Measurements from ENCODE around the gene TRIML1. TPM values are rescaled to one million over a fixed set of nuclear protein-coding genes. Genes with fewer than 3 reads are reported as not detected.

Gene TRIML1
- total RNA-seq, 1 experiment from 2014 or later = not detected

DNA sequence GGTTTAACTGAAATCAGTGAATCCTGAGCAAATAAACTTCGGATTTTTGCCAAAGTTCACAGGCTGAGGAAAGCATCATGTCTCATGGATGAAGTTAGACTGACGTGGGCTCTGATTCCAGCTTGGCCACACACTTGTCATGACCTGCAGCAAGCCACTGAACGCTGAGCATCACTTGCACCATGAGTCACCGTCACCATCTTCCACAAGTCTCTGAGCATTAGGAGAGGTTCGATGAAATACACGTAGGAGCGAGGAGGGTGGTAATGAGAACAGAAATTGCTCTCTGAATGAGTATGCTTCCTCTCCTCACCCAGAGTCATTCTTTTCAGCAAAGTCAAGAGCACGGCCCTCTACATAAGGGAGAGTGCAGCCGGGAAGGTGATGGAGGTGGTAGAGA, 26.1 kb upstream of the TRIML1 start:
- no TSS peak for BruUV-seq (replicated peaks)
- peaks cover 25% of the 10 kb centered on the region for H3K4me1 Mint-ChIP-seq (ENCODE audit: low read depth, unreplicated experiment)

DNA sequence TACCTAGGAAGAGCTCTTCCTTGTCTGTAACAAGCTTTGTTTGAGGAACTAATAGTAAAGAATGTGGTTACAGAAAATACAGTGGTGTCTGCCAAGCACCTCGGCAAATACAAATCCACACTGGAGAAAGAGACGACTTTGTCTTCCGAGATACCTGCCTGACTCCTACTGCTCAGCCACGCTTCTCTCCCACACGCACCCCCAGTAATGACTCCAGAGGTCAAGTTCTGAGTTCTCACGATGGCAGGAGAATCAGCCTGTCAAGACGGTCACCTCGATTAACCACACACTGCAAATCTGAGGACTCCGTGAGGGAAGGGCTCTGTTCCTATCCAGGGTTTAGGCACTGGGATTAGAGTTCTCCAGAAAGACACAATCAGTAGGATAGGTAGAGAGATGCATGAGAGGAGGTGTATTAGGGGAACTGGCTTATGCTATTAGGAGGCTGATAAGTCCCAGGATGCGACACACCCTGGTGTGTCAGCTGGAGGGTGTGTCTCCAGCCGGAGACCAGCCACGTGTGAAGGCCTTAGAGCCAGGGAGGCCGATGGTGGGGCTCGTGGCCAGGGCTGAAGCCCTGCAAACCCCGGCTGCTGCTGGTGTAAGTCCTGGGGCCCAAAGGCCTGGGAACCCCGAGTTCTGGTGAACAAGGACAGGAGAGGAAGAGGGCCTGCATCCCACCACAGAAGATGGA, 21.5 kb upstream of the TRIML1 start:
- CTCF ChIA-PET = no interaction called here
- Mint-ChIP-seq H3K36me3 (ENCODE audit: insufficient read depth, unreplicated experiment) (no peaks in the 10 kb centered on the region), H3K9me3 (ENCODE audit: low read depth, unreplicated experiment) (no peaks in the 10 kb centered on the region), H3K4me1 (ENCODE audit: low read depth, unreplicated experiment) (peaks cover 7% of the 10 kb centered on the region), H3K27me3 (ENCODE audit: unreplicated experiment) (no peaks in the 10 kb centered on the region), H3K27ac (ENCODE audit: unreplicated experiment) (no peak overlapping the region), H3K4me3 (ENCODE audit: low read depth, unreplicated experiment) (no peak overlapping the region)
- DNase-seq = no peak
- BruUV-seq (replicated peaks) = no TSS peak
- TF ChIP-seq, protein P1, sequence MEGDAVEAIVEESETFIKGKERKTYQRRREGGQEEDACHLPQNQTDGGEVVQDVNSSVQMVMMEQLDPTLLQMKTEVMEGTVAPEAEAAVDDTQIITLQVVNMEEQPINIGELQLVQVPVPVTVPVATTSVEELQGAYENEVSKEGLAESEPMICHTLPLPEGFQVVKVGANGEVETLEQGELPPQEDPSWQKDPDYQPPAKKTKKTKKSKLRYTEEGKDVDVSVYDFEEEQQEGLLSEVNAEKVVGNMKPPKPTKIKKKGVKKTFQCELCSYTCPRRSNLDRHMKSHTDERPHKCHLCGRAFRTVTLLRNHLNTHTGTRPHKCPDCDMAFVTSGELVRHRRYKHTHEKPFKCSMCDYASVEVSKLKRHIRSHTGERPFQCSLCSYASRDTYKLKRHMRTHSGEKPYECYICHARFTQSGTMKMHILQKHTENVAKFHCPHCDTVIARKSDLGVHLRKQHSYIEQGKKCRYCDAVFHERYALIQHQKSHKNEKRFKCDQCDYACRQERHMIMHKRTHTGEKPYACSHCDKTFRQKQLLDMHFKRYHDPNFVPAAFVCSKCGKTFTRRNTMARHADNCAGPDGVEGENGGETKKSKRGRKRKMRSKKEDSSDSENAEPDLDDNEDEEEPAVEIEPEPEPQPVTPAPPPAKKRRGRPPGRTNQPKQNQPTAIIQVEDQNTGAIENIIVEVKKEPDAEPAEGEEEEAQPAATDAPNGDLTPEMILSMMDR (IDR thresholded peaks at IDR 0.05; ENCODE audit: unreplicated experiment) = no peak
- intact Hi-C loops (cut with micrococcal nuclease; ENCODE audit: unreplicated experiment) = no loop called here

More for the DNA sequence above, 26.1 kb upstream of the TRIML1 start:
- CTCF ChIA-PET = no interaction called here
- H3K9me3 Mint-ChIP-seq (ENCODE audit: low read depth, unreplicated experiment) = no peaks in the 10 kb centered on the region
- no peaks in the 10 kb centered on the region for H3K27me3 Mint-ChIP-seq (ENCODE audit: unreplicated experiment)
- no peak overlapping the region for H3K27ac Mint-ChIP-seq (ENCODE audit: unreplicated experiment)
- no peak for DNase-seq
- intact Hi-C loops (cut with micrococcal nuclease; ENCODE audit: unreplicated experiment) = no loop called here
- TF ChIP-seq, protein P1 (IDR thresholded peaks at IDR 0.05; ENCODE audit: unreplicated experiment) = no peak
- no peaks in the 10 kb centered on the region for H3K36me3 Mint-ChIP-seq (ENCODE audit: insufficient read depth, unreplicated experiment)
- H3K4me3 Mint-ChIP-seq (ENCODE audit: low read depth, unreplicated experiment) = no peak overlapping the region

DNA sequence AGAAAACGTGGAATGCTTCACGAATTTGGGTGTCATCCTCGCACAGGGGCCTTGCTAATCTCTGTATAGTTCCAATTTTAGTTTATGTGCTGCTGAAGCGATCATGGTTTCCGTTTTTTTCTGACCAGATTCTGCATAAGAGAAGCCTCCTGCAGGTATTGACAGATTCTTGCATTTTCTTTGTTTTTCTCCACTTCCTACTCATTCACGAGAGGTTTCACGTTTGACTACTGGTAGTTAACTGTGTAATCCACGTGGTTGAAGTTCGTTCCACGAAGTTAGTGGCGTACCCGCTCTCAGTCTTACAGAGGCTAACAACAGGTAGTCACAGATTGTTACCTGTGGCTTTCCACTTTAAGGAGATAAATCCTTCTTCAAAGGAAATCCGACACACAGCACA, 17.7 kb upstream of the TRIML1 start:
- CTCF ChIA-PET = no interaction called here
- peaks cover 7% of the 10 kb centered on the region for H3K4me1 Mint-ChIP-seq (ENCODE audit: low read depth, unreplicated experiment)
- no peak overlapping the region for H3K27ac Mint-ChIP-seq (ENCODE audit: unreplicated experiment)
- intact Hi-C loops (cut with micrococcal nuclease; ENCODE audit: unreplicated experiment) = loop anchor here (2.0 kb wide), 1 partner anchor 57 kb away; no protein-coding TSS in a partner anchor
- TF ChIP-seq, protein P1 (IDR thresholded peaks at IDR 0.05; ENCODE audit: unreplicated experiment) = no peak
- no peak for DNase-seq
- no peaks in the 10 kb centered on the region for H3K27me3 Mint-ChIP-seq (ENCODE audit: unreplicated experiment)
- no TSS peak for BruUV-seq (replicated peaks)
- H3K4me3 Mint-ChIP-seq (ENCODE audit: low read depth, unreplicated experiment) = no peak overlapping the region
- no peaks in the 10 kb centered on the region for H3K9me3 Mint-ChIP-seq (ENCODE audit: low read depth, unreplicated experiment)
- no peaks in the 10 kb centered on the region for H3K36me3 Mint-ChIP-seq (ENCODE audit: insufficient read depth, unreplicated experiment)

DNA sequence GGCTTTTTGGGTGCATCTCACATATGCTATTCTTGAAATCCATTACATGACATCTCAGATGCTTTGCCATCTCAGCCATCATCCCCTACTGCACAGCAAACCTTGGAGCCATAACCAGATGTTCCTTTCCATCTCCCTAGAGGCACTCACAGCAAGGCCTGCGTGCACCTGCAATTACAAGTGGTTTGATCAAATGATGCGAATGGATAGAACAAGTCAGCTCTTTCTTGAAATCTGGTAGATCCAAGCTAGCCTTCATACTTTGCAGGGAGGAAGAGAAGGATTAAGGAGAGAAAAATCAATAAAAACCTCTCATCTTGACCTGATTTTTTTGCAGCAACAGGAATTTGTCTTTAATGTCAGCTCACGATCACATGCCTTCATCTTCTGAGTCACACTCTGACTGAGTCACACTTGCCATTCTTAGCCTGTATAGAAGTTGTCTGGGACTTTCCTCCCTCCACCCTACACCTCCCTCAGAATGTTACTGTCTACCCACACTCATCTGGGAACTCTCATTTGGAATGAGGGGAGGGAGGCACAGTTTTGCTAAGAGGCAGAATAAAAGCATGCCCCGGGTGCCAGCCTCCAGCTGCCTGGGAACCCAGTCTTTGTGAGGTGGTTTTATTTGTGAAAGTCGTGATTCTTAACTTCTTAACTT, 11.9 kb upstream of the TRIML1 start:
- Mint-ChIP-seq H3K4me1 (ENCODE audit: low read depth, unreplicated experiment) (peaks cover 10% of the 10 kb centered on the region), H3K9me3 (ENCODE audit: low read depth, unreplicated experiment) (no peaks in the 10 kb centered on the region), H3K27me3 (ENCODE audit: unreplicated experiment) (no peaks in the 10 kb centered on the region), H3K27ac (ENCODE audit: unreplicated experiment) (peak overlapping the region; percentile 67), H3K36me3 (ENCODE audit: insufficient read depth, unreplicated experiment) (peaks cover 5% of the 10 kb centered on the region), H3K4me3 (ENCODE audit: low read depth, unreplicated experiment) (peak overlapping the region; percentile 25)
- intact Hi-C loops (cut with micrococcal nuclease; ENCODE audit: unreplicated experiment) = no loop called here
- CTCF ChIA-PET = no interaction called here
- DNase-seq = peak; percentile 41
- TF ChIP-seq, protein P1 (IDR thresholded peaks at IDR 0.05; ENCODE audit: unreplicated experiment) = no peak
- no TSS peak for BruUV-seq (replicated peaks)
